HG03064 (cell line): ENCODE results near the gene OOSP2.
"Not testable (repeated sequence)": the region's sequence is repeated elsewhere in the genome, so short reads cannot be mapped to it uniquely, and the experiment has no call there.

Experiments
- ATAC-seq: cut with Tn5 transposase; IDR thresholded peaks from one replicate; pipeline ENCODE4 v1.9.1; 2021; ENCODE audit warnings: low read depth; ENCODE audit not compliant: unreplicated experiment

OOSP2 gene

DNA sequence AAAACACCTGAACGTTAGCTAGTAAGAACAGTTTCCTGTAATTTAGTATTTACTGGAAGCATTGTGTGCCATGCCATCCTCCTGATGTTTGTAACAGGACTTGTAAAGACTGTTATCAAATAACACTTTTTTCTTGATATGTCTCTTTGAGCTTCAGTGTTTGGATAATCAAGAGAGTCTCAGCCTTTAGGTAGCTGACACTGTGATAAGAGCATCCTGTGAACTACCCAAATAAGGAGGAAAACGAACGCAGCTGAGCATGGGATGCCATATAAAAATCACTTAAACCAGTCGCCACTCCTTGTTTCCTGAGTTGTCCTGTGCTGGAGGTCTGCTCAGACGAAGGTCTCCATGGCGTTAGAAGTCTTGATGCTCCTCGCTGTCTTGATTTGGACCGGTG, at the start of gene OOSP2:
TSS of gene OOSP2 (plus strand) at position 301 of the 400 bp plus-strand sequence. CDS start at position 352, 51 bp downstream.
- no peak for ATAC-seq

DNA sequence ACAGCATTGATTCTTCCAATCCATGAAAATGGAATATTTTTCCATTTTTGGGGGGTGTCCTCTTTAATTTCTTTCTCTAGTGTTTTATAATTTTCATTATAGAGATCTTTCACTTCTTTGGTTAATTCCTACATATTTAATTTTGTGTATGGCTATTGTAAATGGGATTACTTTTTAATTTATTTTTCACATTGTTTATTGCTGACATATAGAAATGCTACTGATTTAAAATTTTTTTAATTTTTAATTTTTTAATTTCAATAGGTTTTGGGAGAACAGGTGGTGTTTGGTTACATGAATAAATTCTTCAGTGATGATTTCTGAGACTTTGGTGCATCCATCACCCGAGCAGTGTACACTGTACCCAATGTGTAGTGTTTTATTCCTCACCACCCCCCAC, 49.8 kb upstream of the OOSP2 start:
- no peak for ATAC-seq

DNA sequence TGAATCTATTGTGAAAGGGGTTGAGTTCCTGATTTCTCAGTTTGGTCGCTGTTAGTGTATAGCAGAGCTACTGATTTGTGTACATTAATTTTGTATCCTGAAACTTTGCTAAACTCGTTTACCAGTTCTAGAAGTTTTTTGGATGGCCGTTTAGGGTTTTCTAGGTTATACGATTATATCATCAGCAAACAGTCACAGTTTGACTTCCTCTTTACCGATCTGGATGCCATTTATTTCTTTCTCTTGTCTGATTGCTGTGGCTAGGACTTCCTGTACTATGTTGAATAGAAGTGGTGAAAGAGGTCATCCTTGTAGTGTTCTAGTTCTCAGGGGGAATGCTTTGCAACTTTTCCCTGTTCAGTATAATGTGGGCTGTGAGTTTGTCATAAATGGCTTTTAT, 47.8 kb upstream of the OOSP2 start:
- no peak for ATAC-seq

GRCh38 chr11:59997800-59998199, 42.4 kb upstream of the OOSP2 start:
- ATAC-seq: no peak

DNA sequence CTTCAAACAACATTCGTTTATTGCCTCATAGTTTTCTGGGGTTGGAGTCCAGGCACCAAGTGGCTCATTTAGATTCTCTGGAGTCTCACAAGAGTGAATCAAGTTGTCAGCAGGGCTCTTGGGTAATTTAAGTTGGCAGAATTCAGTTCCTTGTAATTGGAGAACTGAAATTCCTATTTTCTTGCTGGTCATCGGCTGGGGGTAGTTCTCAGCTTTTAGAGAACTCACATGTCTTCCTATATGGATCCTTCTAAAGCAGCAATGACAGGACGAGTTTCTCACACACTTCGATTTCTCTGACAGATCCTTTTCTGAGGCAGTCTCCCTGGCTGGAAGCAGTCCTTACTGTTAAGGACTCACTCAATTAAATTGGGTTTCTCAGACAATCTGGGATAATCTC, 40.5 kb upstream of the OOSP2 start:
- ATAC-seq: no peak

DNA sequence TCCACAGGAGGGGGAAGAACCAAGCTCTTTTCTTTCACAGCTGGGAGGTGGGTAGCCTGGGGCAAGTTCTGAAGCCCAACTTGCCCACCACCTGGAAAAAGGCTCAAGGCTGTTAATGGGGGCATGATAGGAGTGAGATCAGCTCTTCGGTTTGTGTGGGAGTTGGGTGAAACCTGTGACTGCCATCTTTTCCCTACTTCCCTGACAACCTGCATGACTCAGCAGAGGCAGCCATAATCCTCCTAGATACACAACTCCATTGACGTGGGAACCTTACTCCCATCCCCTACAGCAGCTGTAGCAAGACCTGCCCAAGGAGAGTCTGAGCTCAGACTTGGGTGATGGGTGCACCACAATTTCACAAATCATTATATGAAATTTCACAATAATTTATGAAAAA, 36.5 kb upstream of the OOSP2 start:
- no peak for ATAC-seq

DNA sequence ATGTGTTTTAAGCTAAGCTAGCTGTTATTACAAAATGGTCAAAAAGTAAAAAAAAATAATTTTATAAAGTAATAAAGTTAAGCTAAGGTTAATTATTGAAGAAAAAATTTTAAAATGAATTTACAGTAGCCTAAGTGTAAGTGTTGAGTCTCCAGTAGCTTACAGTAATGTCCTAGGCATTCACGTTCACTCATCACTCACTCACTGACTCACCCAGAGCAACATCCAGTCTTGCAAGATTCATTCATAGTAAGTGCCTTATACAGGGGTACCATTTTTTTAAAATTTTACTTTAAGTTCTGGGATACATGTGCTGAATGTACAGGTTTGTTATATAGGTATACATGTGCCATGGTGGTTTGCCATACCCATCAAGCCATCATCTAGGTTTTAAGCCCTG, 34.8 kb upstream of the OOSP2 start:
- no peak for ATAC-seq

GRCh38 chr11:60016881-60017280, 23.3 kb upstream of the OOSP2 start, which contains the start of gene OOSP4B:
TSS of gene OOSP4B (plus strand) at chr11:60017181.
- no peak for ATAC-seq

GRCh38 chr11:60018058-60018457, 22.2 kb upstream of the OOSP2 start:
- no peak for ATAC-seq

DNA sequence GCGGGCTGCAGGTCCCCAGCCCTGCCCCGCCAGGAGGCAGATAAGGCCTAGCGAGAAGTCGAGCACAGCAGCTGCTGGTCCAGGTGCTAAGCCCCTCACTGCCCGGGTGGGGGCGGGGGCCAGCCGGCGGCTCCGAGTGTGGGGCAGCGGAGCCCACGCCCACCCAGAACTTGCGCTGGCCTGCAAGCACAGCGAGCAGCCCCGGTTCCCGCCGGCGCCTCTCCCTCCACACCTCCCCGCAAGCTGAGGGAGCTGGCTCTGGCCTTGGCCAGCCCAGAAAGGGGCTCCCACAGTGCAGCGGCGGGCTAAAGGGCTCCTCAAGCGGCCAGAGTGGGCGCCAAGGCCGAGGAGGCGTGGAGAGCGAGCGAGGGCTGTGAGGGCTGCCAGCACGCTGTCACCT, 19.8 kb upstream of the OOSP2 start:
- not testable (repeated sequence) for ATAC-seq

- no peak for ATAC-seq
These were observed 11.1 kb upstream of the OOSP2 start for GRCh38 chr11:60029015-60029632.

DNA sequence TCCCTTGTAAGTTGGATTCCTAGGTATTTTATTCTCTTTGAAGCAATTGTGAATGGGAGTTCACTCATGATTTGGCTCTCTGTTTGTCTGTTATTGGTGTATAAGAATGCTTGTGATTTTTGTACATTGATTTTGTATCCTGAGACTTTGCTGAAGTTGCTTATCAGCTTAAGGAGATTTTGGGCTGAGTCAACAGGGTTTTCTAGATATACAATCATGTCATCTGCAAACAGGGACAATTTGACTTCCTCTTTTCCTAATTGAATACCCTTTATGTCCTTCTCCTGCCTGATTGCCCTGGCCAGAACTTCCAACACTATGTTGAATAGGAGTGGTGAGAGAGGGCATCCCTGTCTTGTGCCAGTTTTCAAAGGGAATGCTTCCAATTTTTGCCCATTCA, 10.2 kb downstream of the OOSP2 start:
- ATAC-seq: not testable (repeated sequence)

GRCh38 chr11:60050839-60051238, 10.6 kb downstream of the OOSP2 start:
- ATAC-seq: not testable (repeated sequence)

DNA sequence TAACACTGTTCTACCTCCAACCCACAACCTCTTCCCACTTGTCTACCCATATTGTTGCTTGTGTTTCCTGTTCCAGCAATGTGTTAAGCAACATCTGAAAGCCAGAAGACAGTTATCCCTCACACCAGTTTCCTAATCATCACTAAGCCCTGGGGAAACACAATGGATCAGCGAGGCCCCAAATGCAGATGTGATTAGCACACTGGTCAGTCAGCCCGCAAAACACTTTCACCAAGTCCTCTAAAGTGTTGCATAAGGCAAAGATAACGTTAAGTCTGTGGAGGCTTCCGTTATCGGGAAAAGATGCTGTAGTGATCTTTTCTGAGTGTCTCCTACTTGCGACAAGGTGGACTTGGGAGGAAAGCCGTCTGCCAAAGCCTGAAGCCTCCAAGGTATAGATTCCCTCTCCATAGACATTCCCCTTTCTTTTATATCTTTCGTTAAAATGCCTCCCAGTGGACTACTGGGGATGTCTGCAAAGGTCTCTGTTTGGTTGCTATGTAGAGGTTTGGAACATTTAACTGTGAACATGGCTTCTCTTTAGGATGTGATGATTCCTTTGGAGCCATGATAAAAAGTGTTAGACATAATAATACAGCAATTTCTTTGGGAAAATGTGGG, 16.2 kb downstream of the OOSP2 start, which contains the start of gene MS4A3:
TSS of gene MS4A3 (plus strand) at position 317 of the 621 bp plus-strand sequence. CDS start 4,496 bp downstream, outside the sequence.
- no peak for ATAC-seq

DNA sequence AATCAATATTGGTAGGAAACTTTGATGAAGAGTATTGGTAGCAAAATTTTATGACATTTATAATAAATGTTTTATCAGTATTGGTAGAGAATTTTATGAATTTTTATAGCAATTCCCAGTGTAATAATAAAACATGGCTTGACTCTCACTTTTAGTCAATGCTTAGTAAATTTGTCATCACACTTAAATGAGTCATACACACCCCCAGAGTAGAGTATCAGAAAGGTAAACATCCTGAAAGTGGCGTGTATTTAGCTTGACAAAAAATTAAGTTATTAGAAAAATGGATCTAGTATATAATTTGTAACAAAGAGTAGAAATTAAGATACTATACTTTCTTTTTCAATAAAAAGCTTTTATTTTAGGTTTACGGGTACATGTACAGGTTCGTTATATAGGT, 18.8 kb downstream of the OOSP2 start:
- ATAC-seq: no peak

DNA sequence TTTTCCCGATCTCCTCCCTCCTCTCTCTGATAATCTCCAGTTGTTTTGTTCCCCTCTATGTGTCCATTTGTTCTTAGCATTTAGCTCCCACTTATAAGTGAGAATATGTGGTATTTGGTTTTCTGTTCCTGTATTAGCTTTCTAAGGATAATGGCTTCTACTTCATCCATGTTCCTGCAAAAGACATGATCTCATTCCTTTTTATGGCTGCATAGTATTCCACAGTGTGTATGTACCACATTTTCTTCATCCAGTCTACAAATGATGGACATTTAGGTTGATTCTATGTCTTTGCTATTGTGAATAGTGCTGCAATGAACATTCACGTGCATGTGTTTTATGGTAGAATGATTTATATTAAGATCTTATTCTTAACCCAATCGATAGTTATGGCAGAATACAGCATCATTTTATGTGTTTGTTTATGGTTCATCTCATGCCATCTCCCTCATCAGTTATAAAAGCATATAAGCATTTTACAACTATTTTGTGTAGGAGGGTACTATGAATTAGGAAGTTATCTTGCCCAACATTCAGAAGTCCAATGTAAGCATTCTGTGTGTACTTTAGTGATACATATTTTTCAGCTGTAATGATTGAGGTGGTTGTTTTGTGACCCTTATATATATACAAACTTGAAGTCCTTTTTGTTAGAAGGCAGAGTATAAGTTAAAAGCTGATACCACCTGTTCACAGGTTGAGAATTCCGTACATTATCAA, 19.5 kb downstream of the OOSP2 start:
- no peak for ATAC-seq

DNA sequence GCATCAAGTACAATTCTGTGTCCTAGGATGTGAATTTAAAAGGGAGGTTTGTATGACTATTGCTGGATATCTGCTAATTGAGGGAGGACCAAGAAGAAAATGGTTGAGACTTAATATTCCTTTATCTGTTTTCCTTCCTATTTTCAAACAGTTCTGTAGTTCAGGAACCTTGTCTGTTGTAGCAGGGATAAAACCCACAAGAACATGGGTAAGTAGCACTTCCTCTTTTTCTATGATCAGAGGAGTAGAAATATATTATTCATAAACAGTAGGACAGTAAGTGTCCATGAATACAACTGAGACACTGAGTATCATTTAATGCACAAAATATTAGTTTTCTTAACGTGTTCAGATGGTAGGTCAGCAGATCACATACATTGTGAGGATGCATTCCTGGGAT, 23.9 kb downstream of the OOSP2 start:
- no peak for ATAC-seq

DNA sequence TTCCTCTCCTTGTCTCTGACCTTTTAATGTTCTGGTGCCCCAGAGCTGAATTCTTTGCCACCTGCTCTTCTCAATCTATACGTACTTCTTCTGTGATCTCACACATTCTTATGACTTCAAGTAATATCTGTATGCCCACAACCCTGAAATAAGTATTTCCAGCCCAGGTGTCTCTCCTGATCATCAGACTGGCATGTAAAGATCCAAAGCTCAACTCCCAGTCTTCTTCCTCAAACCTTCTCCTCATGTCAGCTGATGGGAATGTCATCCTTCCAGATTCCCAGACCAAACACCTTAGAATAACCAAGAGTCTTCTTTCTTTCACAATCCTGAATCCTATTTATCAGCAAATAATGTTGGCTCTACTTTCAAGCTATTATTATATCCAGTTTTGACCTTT, 25.6 kb downstream of the OOSP2 start:
- no peak for ATAC-seq

DNA sequence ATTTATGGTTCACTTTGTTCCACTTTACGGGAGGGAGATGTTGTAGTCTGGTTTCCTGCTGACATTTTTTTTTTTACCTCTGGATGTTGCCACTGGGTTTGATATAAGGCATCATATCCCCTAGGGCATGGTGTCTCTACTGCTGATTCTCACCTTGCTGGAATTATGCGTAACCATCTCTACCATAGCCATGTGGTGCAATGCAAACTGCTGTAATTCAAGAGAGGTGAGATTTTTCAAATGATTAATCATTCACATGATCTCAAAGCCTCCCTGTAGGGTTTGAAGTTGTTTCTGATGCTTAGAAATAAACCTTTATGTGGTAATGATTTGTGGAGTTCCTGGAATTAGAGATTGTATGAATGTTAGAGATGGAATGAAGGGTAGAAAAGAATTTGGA, 29.2 kb downstream of the OOSP2 start:
- no peak for ATAC-seq

DNA sequence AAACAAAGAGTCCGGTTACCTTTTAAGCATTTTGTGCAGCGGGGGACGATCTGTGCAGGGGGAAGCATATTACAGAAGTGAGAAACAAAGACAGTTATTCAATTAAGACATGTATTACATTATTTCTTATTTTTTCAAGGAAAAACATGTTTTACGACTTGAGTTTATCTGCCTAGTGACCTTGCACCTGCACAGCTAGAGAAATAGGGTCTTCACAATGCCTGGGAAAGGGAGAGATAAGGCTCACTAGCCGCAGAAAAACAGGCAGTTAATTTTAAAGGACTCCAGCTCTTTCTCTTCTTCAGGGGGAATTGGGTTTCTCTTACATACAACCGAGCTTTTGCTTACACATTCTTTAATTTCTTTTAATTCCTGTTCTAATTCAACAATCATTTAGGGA, 31.4 kb downstream of the OOSP2 start:
- not testable (repeated sequence) for ATAC-seq

DNA sequence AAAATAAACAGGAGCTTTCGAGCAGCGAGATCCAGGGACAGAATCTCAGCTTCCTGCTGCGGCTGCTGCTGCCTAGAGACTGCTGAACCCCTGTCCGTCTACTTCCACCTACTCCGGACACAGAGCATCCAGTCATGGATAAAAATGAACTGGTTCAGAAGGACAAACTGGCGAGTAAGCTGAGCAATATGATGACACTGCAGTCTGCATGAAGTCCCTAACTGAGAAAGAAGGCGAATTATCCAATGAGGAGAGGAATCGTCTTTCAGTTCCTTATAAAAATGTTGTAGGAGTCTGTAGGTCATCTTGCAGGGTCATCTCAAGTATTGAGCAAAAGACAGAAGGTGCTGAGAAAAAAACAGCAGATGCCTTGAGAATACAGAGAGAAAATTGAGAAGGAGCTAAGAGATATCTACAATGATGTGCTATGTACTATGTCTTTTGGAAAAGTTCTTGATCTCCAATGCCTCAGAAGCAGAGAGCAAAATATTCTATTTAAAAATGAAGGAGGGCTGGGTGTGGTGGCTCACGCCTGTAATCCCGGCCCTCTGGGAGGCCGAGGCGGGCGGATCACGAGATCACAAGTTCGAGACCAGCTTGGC, 37.1 kb downstream of the OOSP2 start:
- no peak for ATAC-seq
